SK-N-SH treated with all-trans-retinoic acid at 6 μM for 48 hours (cell line): ENCODE data around the gene HACD1.

Experiments
- ATAC-seq: fragments of 200-7000 bp; cut with Tn5 transposase; 3 replicates; pipeline ENCODE4 v1.9.1; 2020; ENCODE audit warnings: mild to moderate bottlenecking, moderate library complexity
- ARNTL ChIP-seq: fragments of 450-650 bp; formaldehyde crosslinking; IDR thresholded peaks from 2 replicates; pipeline ENCODE4 v1.5.0; 2020; ENCODE audit warnings: low read depth, mild to moderate bottlenecking, moderate library complexity, borderline replicate concordance
- BACH2 ChIP-seq: fragments of 250-450 bp; sonication (Bioruptor Pico); IDR thresholded peaks from 2 replicates; pipeline ENCODE4 v1.9.0; 2021; ENCODE audit warnings: mild to moderate bottlenecking, borderline replicate concordance
- CSDC2 ChIP-seq: fragments of 250-450 bp; sonication (Bioruptor Pico); IDR thresholded peaks from 2 replicates; pipeline ENCODE4 v1.5.0; 2020; ENCODE audit warnings: mild to moderate bottlenecking, moderate library complexity
- ESRRG ChIP-seq: fragments of 250-450 bp; sonication (Bioruptor Pico); IDR thresholded peaks from 2 replicates; pipeline ENCODE4 v1.6.1; 2021; ENCODE audit warnings: mild to moderate bottlenecking
- GLIS3 ChIP-seq: fragments of 250-450 bp; sonication (Bioruptor Pico); IDR thresholded peaks from 2 replicates; pipeline ENCODE4 v1.5.0; 2020; ENCODE audit warnings: mild to moderate bottlenecking, moderate library complexity
- ISL1 ChIP-seq: fragments of 250-450 bp; sonication (Bioruptor Pico); IDR thresholded peaks from 2 replicates; pipeline ENCODE4 v2.1.2; 2022; ENCODE audit warnings: mild to moderate bottlenecking, moderate library complexity
- OSR1 ChIP-seq: fragments of 250-450 bp; sonication (Bioruptor Pico); IDR thresholded peaks from 2 replicates; pipeline ENCODE4 v1.8.0; 2022; ENCODE audit warnings: moderate library complexity, mild to moderate bottlenecking, inconsistent platforms
- PPARA ChIP-seq: fragments of 250-450 bp; sonication (Bioruptor Pico); IDR thresholded peaks from 2 replicates; pipeline ENCODE4 v1.5.0; 2020; ENCODE audit warnings: mild to moderate bottlenecking, borderline replicate concordance
- SNAI2 ChIP-seq: fragments of 250-450 bp; sonication (Bioruptor Pico); IDR thresholded peaks from 2 replicates; pipeline ENCODE4 v1.5.0; 2020; ENCODE audit warnings: mild to moderate bottlenecking, moderate library complexity
- TOX ChIP-seq: fragments of 250-450 bp; sonication (Bioruptor Pico); IDR thresholded peaks from 2 replicates; pipeline ENCODE4 v1.8.0; 2021; ENCODE audit warnings: mild to moderate bottlenecking, moderate library complexity, borderline replicate concordance
- ZFP3 ChIP-seq: fragments of 250-450 bp; sonication (Bioruptor Pico); IDR thresholded peaks from 2 replicates; pipeline ENCODE4 v1.5.0; 2020; ENCODE audit warnings: mild to moderate bottlenecking, moderate library complexity
- ZNF565 ChIP-seq: fragments of 450-650 bp; formaldehyde crosslinking; conservative IDR thresholded peaks from 2 replicates; pipeline ENCODE4 v1.5.0; 2020; ENCODE audit warnings: low read depth, mild to moderate bottlenecking, moderate library complexity
- ZNF70 ChIP-seq: fragments of 450-650 bp; formaldehyde crosslinking; IDR thresholded peaks from 2 replicates; pipeline ENCODE4 v1.5.0; 2020; ENCODE audit warnings: mild to moderate bottlenecking, moderate library complexity
- ZNF8 ChIP-seq: fragments of 450-650 bp; formaldehyde crosslinking; IDR thresholded peaks from 2 replicates; pipeline ENCODE4 v1.5.0; 2020; ENCODE audit warnings: mild to moderate bottlenecking, moderate library complexity
- TF ChIP-seq, protein P1 (sequence below): fragments of 250-450 bp; sonication (Bioruptor Pico); IDR thresholded peaks from 2 replicates; pipeline ENCODE4 v1.5.1; 2020; ENCODE audit warnings: low read depth, mild to moderate bottlenecking, moderate library complexity
- TF ChIP-seq, protein P2 (sequence below): fragments of 250-450 bp; sonication (Bioruptor Pico); IDR thresholded peaks from 2 replicates; pipeline ENCODE4 v1.8.0; 2020; ENCODE audit warnings: mild to moderate bottlenecking, moderate library complexity, borderline replicate concordance
- TF ChIP-seq, protein P3 (sequence below): fragments of 250-450 bp; sonication (Bioruptor Pico); IDR thresholded peaks from 2 replicates; pipeline ENCODE4 v1.8.0; 2021; ENCODE audit warnings: low read depth, mild to moderate bottlenecking, moderate library complexity, borderline replicate concordance
- TF ChIP-seq, protein P4 (sequence below): fragments of 250-450 bp; sonication (Bioruptor Pico); IDR thresholded peaks from 2 replicates; pipeline ENCODE4 v1.5.0; 2020; ENCODE audit warnings: mild to moderate bottlenecking, moderate library complexity
- TF ChIP-seq, protein P5 (sequence below): fragments of 250-450 bp; sonication (Bioruptor Pico); IDR thresholded peaks from 2 replicates; pipeline ENCODE4 v1.5.1; 2021; ENCODE audit warnings: mild to moderate bottlenecking, moderate library complexity

Gene HACD1

DNA sequence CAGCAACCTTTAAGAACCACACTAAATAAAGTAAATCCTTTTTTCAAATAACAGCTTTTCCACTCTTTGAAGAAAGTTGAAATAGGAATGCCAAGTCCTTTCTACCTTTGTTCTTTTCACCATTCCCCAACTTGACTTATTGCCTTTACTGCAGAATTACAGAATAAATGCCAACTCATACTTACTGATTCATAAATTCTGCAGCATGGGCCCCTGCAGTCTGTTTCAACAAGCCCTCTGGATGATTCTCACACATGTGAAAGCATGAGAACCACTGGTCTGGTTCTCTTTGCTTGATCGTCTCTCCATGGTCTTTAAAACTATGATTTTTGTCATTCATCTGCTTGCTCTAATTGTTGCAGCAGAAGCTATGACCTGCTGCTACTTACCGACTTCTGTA is 56.1 kb downstream of the HACD1 start:
- no peak for ATAC-seq

DNA sequence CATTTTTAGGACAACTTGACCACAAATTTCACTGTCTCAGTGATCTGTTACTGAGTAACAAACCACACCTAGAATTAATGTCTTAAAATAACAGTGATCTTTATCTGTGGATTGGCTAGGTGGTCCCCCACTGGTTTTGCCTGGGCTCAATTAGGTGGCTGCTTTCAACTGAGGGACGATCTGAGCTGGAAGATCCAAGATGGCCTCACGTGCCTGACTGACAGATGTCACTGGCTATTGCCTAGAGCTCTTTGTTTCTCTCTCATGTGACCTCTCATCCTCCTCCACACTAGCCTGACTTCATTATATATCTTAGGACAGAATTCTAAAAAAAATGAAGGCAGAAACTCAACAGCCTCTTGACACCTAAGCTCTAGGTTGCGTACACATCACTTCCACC is 59.7 kb downstream of the HACD1 start:
- TF ChIP-seq ZFP3 (CRISPR knock-in tag) (no peak), GLIS3 (CRISPR knock-in tag) (no peak), BACH2 (CRISPR knock-in tag) (no peak), ARNTL (CRISPR knock-in tag) (no peak), OSR1 (CRISPR knock-in tag) (no peak), TOX (CRISPR knock-in tag) (no peak), CSDC2 (CRISPR knock-in tag) (no peak), ESRRG (CRISPR knock-in tag) (no peak), ZNF70 (CRISPR knock-in tag) (no peak)
- TF ChIP-seq, protein P1, sequence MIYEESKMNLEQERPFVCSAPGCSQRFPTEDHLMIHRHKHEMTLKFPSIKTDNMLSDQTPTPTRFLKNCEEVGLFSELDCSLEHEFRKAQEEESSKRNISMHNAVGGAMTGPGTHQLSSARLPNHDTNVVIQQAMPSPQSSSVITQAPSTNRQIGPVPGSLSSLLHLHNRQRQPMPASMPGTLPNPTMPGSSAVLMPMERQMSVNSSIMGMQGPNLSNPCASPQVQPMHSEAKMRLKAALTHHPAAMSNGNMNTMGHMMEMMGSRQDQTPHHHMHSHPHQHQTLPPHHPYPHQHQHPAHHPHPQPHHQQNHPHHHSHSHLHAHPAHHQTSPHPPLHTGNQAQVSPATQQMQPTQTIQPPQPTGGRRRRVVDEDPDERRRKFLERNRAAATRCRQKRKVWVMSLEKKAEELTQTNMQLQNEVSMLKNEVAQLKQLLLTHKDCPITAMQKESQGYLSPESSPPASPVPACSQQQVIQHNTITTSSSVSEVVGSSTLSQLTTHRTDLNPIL (CRISPR knock-in tag), result no peak
- TF ChIP-seq, protein P2, sequence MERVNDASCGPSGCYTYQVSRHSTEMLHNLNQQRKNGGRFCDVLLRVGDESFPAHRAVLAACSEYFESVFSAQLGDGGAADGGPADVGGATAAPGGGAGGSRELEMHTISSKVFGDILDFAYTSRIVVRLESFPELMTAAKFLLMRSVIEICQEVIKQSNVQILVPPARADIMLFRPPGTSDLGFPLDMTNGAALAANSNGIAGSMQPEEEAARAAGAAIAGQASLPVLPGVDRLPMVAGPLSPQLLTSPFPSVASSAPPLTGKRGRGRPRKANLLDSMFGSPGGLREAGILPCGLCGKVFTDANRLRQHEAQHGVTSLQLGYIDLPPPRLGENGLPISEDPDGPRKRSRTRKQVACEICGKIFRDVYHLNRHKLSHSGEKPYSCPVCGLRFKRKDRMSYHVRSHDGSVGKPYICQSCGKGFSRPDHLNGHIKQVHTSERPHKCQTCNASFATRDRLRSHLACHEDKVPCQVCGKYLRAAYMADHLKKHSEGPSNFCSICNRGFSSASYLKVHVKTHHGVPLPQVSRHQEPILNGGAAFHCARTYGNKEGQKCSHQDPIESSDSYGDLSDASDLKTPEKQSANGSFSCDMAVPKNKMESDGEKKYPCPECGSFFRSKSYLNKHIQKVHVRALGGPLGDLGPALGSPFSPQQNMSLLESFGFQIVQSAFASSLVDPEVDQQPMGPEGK (CRISPR knock-in tag), result no peak
- TF ChIP-seq, protein P3, sequence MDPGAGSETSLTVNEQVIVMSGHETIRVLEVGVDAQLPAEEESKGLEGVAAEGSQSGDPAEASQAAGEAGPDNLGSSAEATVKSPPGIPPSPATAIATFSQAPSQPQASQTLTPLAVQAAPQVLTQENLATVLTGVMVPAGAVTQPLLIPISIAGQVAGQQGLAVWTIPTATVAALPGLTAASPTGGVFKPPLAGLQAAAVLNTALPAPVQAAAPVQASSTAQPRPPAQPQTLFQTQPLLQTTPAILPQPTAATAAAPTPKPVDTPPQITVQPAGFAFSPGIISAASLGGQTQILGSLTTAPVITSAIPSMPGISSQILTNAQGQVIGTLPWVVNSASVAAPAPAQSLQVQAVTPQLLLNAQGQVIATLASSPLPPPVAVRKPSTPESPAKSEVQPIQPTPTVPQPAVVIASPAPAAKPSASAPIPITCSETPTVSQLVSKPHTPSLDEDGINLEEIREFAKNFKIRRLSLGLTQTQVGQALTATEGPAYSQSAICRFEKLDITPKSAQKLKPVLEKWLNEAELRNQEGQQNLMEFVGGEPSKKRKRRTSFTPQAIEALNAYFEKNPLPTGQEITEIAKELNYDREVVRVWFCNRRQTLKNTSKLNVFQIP (CRISPR knock-in tag), result no peak
- TF ChIP-seq, protein P4, sequence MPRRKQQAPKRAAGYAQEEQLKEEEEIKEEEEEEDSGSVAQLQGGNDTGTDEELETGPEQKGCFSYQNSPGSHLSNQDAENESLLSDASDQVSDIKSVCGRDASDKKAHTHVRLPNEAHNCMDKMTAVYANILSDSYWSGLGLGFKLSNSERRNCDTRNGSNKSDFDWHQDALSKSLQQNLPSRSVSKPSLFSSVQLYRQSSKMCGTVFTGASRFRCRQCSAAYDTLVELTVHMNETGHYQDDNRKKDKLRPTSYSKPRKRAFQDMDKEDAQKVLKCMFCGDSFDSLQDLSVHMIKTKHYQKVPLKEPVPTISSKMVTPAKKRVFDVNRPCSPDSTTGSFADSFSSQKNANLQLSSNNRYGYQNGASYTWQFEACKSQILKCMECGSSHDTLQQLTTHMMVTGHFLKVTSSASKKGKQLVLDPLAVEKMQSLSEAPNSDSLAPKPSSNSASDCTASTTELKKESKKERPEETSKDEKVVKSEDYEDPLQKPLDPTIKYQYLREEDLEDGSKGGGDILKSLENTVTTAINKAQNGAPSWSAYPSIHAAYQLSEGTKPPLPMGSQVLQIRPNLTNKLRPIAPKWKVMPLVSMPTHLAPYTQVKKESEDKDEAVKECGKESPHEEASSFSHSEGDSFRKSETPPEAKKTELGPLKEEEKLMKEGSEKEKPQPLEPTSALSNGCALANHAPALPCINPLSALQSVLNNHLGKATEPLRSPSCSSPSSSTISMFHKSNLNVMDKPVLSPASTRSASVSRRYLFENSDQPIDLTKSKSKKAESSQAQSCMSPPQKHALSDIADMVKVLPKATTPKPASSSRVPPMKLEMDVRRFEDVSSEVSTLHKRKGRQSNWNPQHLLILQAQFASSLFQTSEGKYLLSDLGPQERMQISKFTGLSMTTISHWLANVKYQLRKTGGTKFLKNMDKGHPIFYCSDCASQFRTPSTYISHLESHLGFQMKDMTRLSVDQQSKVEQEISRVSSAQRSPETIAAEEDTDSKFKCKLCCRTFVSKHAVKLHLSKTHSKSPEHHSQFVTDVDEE, result no peak
- no peak for ATAC-seq

More for the DNA sequence above, 56.1 kb downstream of the HACD1 start:
- TF ChIP-seq, protein P4, result no peak
- TF ChIP-seq BACH2 (CRISPR knock-in tag) (no peak), ZNF8 (CRISPR knock-in tag) (no peak), OSR1 (CRISPR knock-in tag) (no peak), PPARA (CRISPR knock-in tag) (no peak), SNAI2 (CRISPR knock-in tag) (no peak), ESRRG (CRISPR knock-in tag) (no peak), CSDC2 (CRISPR knock-in tag) (no peak), TOX (CRISPR knock-in tag) (no peak), ISL1 (no peak), ZFP3 (CRISPR knock-in tag) (no peak), ZNF565 (CRISPR knock-in tag) (no peak)
- TF ChIP-seq, protein P2 (CRISPR knock-in tag), result no peak
- TF ChIP-seq, protein P3 (CRISPR knock-in tag), result no peak
- TF ChIP-seq, protein P5, sequence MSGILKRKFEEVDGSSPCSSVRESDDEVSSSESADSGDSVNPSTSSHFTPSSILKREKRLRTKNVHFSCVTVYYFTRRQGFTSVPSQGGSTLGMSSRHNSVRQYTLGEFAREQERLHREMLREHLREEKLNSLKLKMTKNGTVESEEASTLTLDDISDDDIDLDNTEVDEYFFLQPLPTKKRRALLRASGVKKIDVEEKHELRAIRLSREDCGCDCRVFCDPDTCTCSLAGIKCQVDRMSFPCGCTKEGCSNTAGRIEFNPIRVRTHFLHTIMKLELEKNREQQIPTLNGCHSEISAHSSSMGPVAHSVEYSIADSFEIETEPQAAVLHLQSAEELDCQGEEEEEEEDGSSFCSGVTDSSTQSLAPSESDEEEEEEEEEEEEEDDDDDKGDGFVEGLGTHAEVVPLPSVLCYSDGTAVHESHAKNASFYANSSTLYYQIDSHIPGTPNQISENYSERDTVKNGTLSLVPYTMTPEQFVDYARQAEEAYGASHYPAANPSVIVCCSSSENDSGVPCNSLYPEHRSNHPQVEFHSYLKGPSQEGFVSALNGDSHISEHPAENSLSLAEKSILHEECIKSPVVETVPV, result no peak
